HEK293 (cell line): ENCODE measurements around the gene STAT2.

ENCODE experiments used
- CTCF ChIA-PET: fragments of 350-600 bp; formaldehyde crosslinking; extraction: SDS; loops from one replicate; lab custom pipeline; 2021; ENCODE audit warnings: antibody characterized with exemption; lab: Yijun Ruan, JAX
- POLR2A ChIA-PET: fragments of 300-600 bp; formaldehyde crosslinking; extraction: SDS; loops from one replicate; lab custom pipeline; 2020; ENCODE audit warnings: antibody characterized with exemption, inconsistent platforms; lab: Yijun Ruan, JAX
- H3K27ac ChIP-seq: fragments of 200-500 bp; sonication (Bioruptor generic); 2 replicates; pipeline ENCODE4 v1.5.1; 2014; ENCODE audit warnings: low read depth, low read length, control low read depth, inconsistent platforms; ENCODE audit errors: extremely low read depth
- H3K36me3 ChIP-seq, 2 experiments: fragments of 200-500 bp in 1 of 2; sonication (Bioruptor generic) in 1 of 2; 1 replicate in 1 of 2; 2 replicates in 1 of 2; pipeline ENCODE4 v1.5.1; 2014 to 2017; ENCODE audit warnings: inconsistent platforms in 2 of 2, low read length in 2 of 2; ENCODE audit not compliant: control insufficient read depth in 2 of 2, insufficient read depth in 1 of 2
- H3K4me1 ChIP-seq: fragments of 200-500 bp; sonication (Bioruptor generic); 2 replicates; pipeline ENCODE4 v1.5.1; 2014; ENCODE audit warnings: mild to moderate bottlenecking, low read length, inconsistent platforms; ENCODE audit not compliant: control insufficient read depth, insufficient read depth
- H3K4me3 ChIP-seq: 2 replicates; pipeline ENCODE4 v1.5.1; 2011; ENCODE audit warnings: low read depth, mild to moderate bottlenecking, control low read depth, low read length, moderate library complexity
- H3K9me3 ChIP-seq: fragments of 200-500 bp; sonication (Bioruptor generic); 2 replicates; pipeline ENCODE4 v1.5.1; 2014; ENCODE audit warnings: low read depth, low read length, inconsistent platforms; ENCODE audit not compliant: control insufficient read depth, insufficient read depth
- BCL11A ChIP-seq: fragments of 450-650 bp; formaldehyde crosslinking; IDR thresholded peaks from 2 replicates; pipeline ENCODE4 v1.5.1; 2016; ENCODE audit warnings: low read depth, missing biosample characterization, missing genetic modification characterization
- GFI1B ChIP-seq: fragments of 450-650 bp; formaldehyde crosslinking; IDR thresholded peaks from 2 replicates; pipeline ENCODE4 v1.5.1; 2016; ENCODE audit warnings: missing biosample characterization, missing genetic modification characterization
- GLIS1 ChIP-seq: fragments of 450-650 bp; formaldehyde crosslinking; IDR thresholded peaks from 2 replicates; pipeline ENCODE4 v1.5.1; 2016; ENCODE audit warnings: missing biosample characterization, missing genetic modification characterization
- HOXA7 ChIP-seq: sonication (generic); formaldehyde crosslinking; IDR thresholded peaks from 2 replicates; pipeline ENCODE4 v1.8.1; 2022; ENCODE audit warnings: missing genetic modification reagents, borderline replicate concordance
- KLF9 ChIP-seq: fragments of 450-650 bp; formaldehyde crosslinking; IDR thresholded peaks from 2 replicates; pipeline ENCODE4 v1.5.1; 2016; ENCODE audit warnings: missing biosample characterization, missing genetic modification characterization, low read depth
- MZF1 ChIP-seq: fragments of 450-650 bp; formaldehyde crosslinking; IDR thresholded peaks from 2 replicates; pipeline ENCODE4 v1.5.1; 2017; ENCODE audit warnings: missing biosample characterization, missing genetic modification characterization, borderline replicate concordance
- PRDM1 ChIP-seq: fragments of 450-650 bp; formaldehyde crosslinking; IDR thresholded peaks from 2 replicates; pipeline ENCODE4; 2016; ENCODE audit warnings: missing biosample characterization, missing genetic modification characterization
- ZBTB1 ChIP-seq: fragments of 450-650 bp; formaldehyde crosslinking; IDR thresholded peaks from 2 replicates; pipeline ENCODE4 v1.5.1; 2016; ENCODE audit warnings: missing biosample characterization, missing genetic modification characterization
- ZBTB10 ChIP-seq: fragments of 450-650 bp; formaldehyde crosslinking; IDR thresholded peaks from 2 replicates; pipeline ENCODE4 v1.5.1; 2016; ENCODE audit warnings: missing biosample characterization, missing genetic modification characterization
- ZBTB26 ChIP-seq: fragments of 450-650 bp; formaldehyde crosslinking; optimal IDR thresholded peaks from 2 replicates; pipeline ENCODE3; 2016; ENCODE audit warnings: missing biosample characterization, mild to moderate bottlenecking, missing genetic modification characterization
- ZNF121 ChIP-seq: fragments of 450-650 bp; formaldehyde crosslinking; IDR thresholded peaks from 2 replicates; pipeline ENCODE4 v1.5.1; 2016; ENCODE audit warnings: missing biosample characterization, missing genetic modification characterization
- ZNF146 ChIP-seq: fragments of 450-650 bp; formaldehyde crosslinking; IDR thresholded peaks from 2 replicates; pipeline ENCODE4 v1.5.1; 2016; ENCODE audit warnings: missing biosample characterization, missing genetic modification characterization
- ZNF19 ChIP-seq: fragments of 450-650 bp; formaldehyde crosslinking; IDR thresholded peaks from 2 replicates; pipeline ENCODE4; 2016; ENCODE audit warnings: missing biosample characterization, missing genetic modification characterization, low read depth
- ZNF311 ChIP-seq: fragments of 450-650 bp; formaldehyde crosslinking; IDR thresholded peaks from 2 replicates; pipeline ENCODE4 v1.5.1; 2017; ENCODE audit warnings: missing biosample characterization, missing genetic modification characterization, borderline replicate concordance
- ZNF341 ChIP-seq: fragments of 450-650 bp; formaldehyde crosslinking; IDR thresholded peaks from 2 replicates; pipeline ENCODE4; 2016; ENCODE audit warnings: low read depth, missing biosample characterization, missing genetic modification characterization
- ZNF416 ChIP-seq: fragments of 450-650 bp; formaldehyde crosslinking; IDR thresholded peaks from 2 replicates; pipeline ENCODE4 v1.5.1; 2016; ENCODE audit warnings: missing biosample characterization, missing genetic modification characterization
- ZNF449 ChIP-seq: fragments of 450-650 bp; formaldehyde crosslinking; IDR thresholded peaks from 2 replicates; pipeline ENCODE4 v1.5.1; 2017; ENCODE audit warnings: missing biosample characterization, mild to moderate bottlenecking, missing genetic modification characterization, moderate library complexity
- ZNF488 ChIP-seq: fragments of 450-650 bp; formaldehyde crosslinking; IDR thresholded peaks from 2 replicates; pipeline ENCODE4 v1.5.1; 2016; ENCODE audit warnings: missing biosample characterization, missing genetic modification characterization
- ZNF513 ChIP-seq: fragments of 450-650 bp; IDR thresholded peaks from 2 replicates; pipeline ENCODE4 v1.5.1; 2018; ENCODE audit warnings: missing biosample characterization, missing genetic modification characterization
- ZNF560 ChIP-seq: fragments of 450-650 bp; formaldehyde crosslinking; IDR thresholded peaks from 2 replicates; pipeline ENCODE4 v1.5.1; 2017; ENCODE audit warnings: missing biosample characterization, missing genetic modification characterization, borderline replicate concordance
- ZNF561 ChIP-seq: fragments of 450-650 bp; IDR thresholded peaks from 2 replicates; pipeline ENCODE4 v1.5.1; 2018; ENCODE audit warnings: missing biosample characterization, missing genetic modification characterization, borderline replicate concordance
- ZNF623 ChIP-seq: fragments of 450-650 bp; formaldehyde crosslinking; IDR thresholded peaks from 2 replicates; pipeline ENCODE4 v1.5.1; 2016; ENCODE audit warnings: missing biosample characterization, missing genetic modification characterization
- ZNF701 ChIP-seq: fragments of 450-650 bp; formaldehyde crosslinking; IDR thresholded peaks from 2 replicates; pipeline ENCODE4 v1.5.1; 2016; ENCODE audit warnings: missing biosample characterization, missing genetic modification characterization
- ZXDB ChIP-seq: fragments of 450-650 bp; formaldehyde crosslinking; IDR thresholded peaks from 2 replicates; pipeline ENCODE4 v1.5.1; 2016; ENCODE audit warnings: missing biosample characterization, missing genetic modification characterization

Gene STAT2

GRCh38 chr12:56311003-56311402, 48.9 kb downstream of the STAT2 start:
- ChIA-PET POLR2A (interaction anchor here (0.5 to 1.6 kb wide), 4 partner anchors 49 to 482 kb away, joined by 3 to 6 read pairs (median 4); partner anchors contain the start of genes RNF41, SMARCC2 and STAT2), CTCF (interaction anchor here (0.6 to 1.0 kb wide), 3 partner anchors 11 to 187 kb away, joined by 3 read pairs; partner anchors contain the start of gene MYL6)
- Histone ChIP-seq H3K4me1 (no peaks in the 10 kb centered on the region; the same call in 1 of the 2 replicates), H3K4me3 (no peak overlapping the region), H3K36me3 (peaks cover 63 to 66% of the 10 kb centered on the region in 2 experiments), H3K9me3 (no peaks in the 10 kb centered on the region), H3K27ac (no peak overlapping the region)
- TF ChIP-seq ZXDB (tag by site-specific recombination) (no peak), ZNF341 (tag by site-specific recombination) (no peak), ZBTB1 (tag by site-specific recombination) (no peak), ZNF623 (tag by site-specific recombination) (no peak), KLF9 (tag by site-specific recombination) (no peak), ZNF311 (no peak), HOXA7 (CRISPR knock-in tag) (no peak), ZNF488 (no peak), ZNF416 (tag by site-specific recombination) (no peak), MZF1 (no peak), ZNF513 (tag by site-specific recombination) (no peak), ZBTB26 (tag by site-specific recombination) (no peak), ZNF701 (tag by site-specific recombination) (no peak), ZNF146 (tag by site-specific recombination) (no peak), BCL11A (no peak), GFI1B (tag by site-specific recombination) (no peak), ZNF121 (tag by site-specific recombination) (no peak), ZNF19 (no peak), PRDM1 (tag by site-specific recombination) (no peak), GLIS1 (tag by site-specific recombination) (no peak)

GRCh38 chr12:56308714-56309113, 51.2 kb downstream of the STAT2 start:
- no peak overlapping the region for H3K27ac ChIP-seq
- no peaks in the 10 kb centered on the region for H3K4me1 ChIP-seq
- H3K4me3 ChIP-seq = no peak overlapping the region
- CTCF ChIA-PET = interaction anchor here (0.6 to 1.4 kb wide), 4 partner anchors 10 to 155 kb away, joined by 4 to 5 read pairs (median 4); no protein-coding TSS in a partner anchor
- POLR2A ChIA-PET = interaction anchor here (0.5 to 1.1 kb wide), 4 partner anchors 51 to 820 kb away, joined by 3 to 5 read pairs (median 4); partner anchors contain the start of genes LRP1, RNF41 and STAT2
- no peaks in the 10 kb centered on the region for H3K9me3 ChIP-seq
- H3K36me3 ChIP-seq = peaks cover 72% of the 10 kb centered on the region in 2 experiments
- TF ChIP-seq ZNF449 (tag by site-specific recombination) = no peak
- no peak for TF ChIP-seq ZNF561
- no peak for TF ChIP-seq ZNF560 (tag by site-specific recombination)
- no peak for TF ChIP-seq ZBTB10 (tag by site-specific recombination)
